ENCODE measurements around the gene CD79A. TPM values are rescaled to one million over a fixed set of nuclear protein-coding genes. Genes with fewer than 3 reads are reported as not detected.

CD79A gene
- total RNA-seq, 2 experiments from 2014 or later = 2.5 to 2.7 TPM

DNA sequence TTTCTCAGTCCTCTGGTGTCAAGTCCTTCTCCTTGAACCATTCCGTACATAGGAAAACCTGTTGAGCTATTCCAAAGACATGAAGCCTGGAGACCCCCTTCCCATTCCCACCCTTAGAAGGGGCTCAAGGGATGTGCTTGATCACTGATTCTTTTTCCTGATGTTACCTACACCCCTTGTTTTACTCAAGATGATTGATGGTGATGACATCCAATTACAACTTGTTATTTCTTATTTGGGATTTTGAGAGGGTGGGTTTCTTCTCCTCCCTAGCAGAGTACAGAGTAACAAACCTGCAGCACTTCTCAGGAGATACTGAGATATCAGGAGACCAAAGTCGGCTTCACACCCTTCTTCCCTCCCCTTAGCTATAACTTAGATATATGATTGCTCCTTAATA, 23.7 kb upstream of the CD79A start:
- Mint-ChIP-seq H3K36me3 (ENCODE audit: low read depth) (no peaks in the 10 kb centered on the region), H3K27ac (no peak overlapping the region), H3K4me3 (no peak overlapping the region), H3K4me1 (ENCODE audit: low read depth) (peaks cover 3% of the 10 kb centered on the region), H3K27me3 (ENCODE audit: low read depth) (no peaks in the 10 kb centered on the region), H3K9me3 (no peaks in the 10 kb centered on the region)
- CTCF ChIA-PET = interaction anchor here (0.6 to 1.5 kb wide), 3 partner anchors 15 to 32 kb away, joined by 3 to 5 read pairs (median 3); no protein-coding TSS in a partner anchor
- DNase-seq = no peak
- intact Hi-C loops (cut with micrococcal nuclease) = no loop called here

DNA sequence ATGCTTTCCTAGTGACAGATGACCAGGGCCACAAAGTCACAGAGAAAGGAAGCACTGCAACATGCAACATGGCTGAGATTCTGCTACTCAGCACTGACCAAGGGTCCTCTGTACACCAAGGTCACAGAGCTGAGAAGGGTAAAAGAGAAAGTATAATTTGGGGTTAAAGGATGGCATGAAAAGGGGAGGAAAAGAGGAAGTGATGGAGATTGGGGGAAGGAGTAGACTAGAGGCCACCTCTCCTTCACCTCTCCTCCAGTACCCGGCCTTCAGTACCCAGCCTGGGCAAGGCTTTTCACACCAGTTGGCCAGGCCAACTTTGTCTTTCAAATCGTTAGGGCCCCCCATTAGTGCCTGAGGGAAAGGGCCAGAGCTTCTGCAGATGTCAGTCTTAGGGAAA, 23.3 kb upstream of the CD79A start:
- Mint-ChIP-seq H3K27me3 (ENCODE audit: low read depth) (no peaks in the 10 kb centered on the region), H3K4me3 (no peak overlapping the region), H3K27ac (no peak overlapping the region), H3K36me3 (ENCODE audit: low read depth) (no peaks in the 10 kb centered on the region), H3K9me3 (no peaks in the 10 kb centered on the region), H3K4me1 (ENCODE audit: low read depth) (peaks cover 3% of the 10 kb centered on the region)
- DNase-seq = no peak
- intact Hi-C loops (cut with micrococcal nuclease) = no loop called here
- CTCF ChIA-PET = interaction anchor here (0.6 to 1.5 kb wide), 4 partner anchors 15 to 33 kb away, joined by 3 to 6 read pairs (median 4); no protein-coding TSS in a partner anchor

DNA sequence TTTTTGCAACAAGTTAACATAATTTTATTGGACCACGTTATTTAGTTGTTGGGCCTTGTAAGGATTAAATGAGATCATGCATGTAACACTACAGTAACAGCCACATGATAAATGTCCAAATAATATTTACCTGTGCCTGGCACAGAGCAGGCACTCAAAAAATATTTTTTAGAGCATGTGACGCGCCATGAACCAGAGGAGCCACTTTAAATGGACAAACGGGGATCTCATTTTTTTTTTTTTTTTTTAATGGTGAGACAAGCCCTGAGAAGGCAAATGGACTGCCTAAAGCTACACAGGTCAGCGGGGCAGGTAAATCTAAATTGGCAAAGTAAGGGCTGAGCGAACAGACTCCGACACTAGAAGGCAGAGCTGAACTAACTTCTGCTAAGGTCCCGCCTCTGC, 17.9 kb upstream of the CD79A start:
- CTCF ChIA-PET = interaction anchor here (0.6 to 3.1 kb wide), 15 partner anchors 9 to 580 kb away, joined by 3 to 12 read pairs (median 5); partner anchors contain the start of gene RABAC1
- intact Hi-C loops (cut with micrococcal nuclease) = loop anchor here (1.0 to 2.0 kb wide), 9 partner anchors 28 to 466 kb away; partner anchors contain the start of genes GSK3A and MEGF8
- peaks cover 38% of the 10 kb centered on the region for H3K36me3 Mint-ChIP-seq (ENCODE audit: low read depth)

DNA sequence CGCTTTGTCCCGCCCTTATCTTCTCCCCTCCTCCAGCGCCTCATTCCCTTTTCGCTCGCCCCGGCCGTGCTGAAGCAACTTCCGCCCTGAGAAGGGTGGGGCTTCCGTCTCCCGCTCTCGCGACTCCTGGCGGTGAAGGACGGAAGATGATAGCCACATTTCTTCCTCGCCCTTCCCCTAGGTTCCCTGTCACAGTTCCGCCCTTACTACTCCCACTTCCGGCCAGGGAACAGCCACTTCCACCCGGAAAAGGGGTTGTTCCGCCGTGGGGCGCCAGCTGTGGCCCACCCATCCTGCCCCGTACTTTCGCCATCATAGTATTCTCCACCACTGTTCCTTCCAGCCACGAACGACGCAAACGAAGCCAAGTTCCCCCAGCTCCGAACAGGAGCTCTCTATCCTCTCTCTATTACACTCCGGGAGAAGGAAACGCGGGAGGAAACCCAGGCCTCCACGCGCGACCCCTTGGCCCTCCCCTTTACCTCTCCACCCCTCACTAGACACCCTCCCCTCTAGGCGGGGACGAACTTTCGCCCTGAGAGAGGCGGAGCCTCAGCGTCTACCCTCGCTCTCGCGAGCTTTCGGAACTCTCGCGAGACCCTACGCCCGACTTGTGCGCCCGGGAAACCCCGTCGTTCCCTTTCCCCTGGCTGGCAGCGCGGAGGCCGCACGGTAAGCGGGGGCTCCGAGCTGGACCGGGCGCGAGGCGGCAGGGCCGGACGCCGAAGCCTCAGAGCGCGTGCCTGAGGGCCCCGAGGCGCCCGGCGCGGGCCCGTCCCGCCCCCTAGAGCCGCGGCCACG, 17.3 kb upstream of the CD79A start, which contains the start of gene RPS19:
Gene RPS19, plus strand, starts transcription at position 638 of the 801 bp plus-strand sequence. CDS start 520 bp downstream, outside the sequence.
- peak within 1 kb of the TSS; percentile 90 for H3K4me3 Mint-ChIP-seq
- intact Hi-C loops (cut with micrococcal nuclease) = loop anchor here (1.0 to 2.0 kb wide), 10 partner anchors 11 to 465 kb away; partner anchors contain the start of genes GSK3A and MEGF8
- peaks cover 46% of the 10 kb centered on the region for H3K4me1 Mint-ChIP-seq (ENCODE audit: low read depth)
- H3K27ac Mint-ChIP-seq = peak within 1 kb of the TSS; percentile 97
- no peaks in the 10 kb centered on the region for H3K27me3 Mint-ChIP-seq (ENCODE audit: low read depth)
- peak; percentile 99 for DNase-seq
- no peaks in the 10 kb centered on the region for H3K9me3 Mint-ChIP-seq
- H3K36me3 Mint-ChIP-seq (ENCODE audit: low read depth) = peaks cover 44% of the 10 kb centered on the region
- CTCF ChIA-PET = interaction anchor here (0.6 to 3.1 kb wide), 19 partner anchors 8 to 491 kb away, joined by 3 to 12 read pairs (median 5); partner anchors contain the start of gene RABAC1

More for the DNA sequence above, 17.9 kb upstream of the CD79A start:
- DNase-seq = no peak
- Mint-ChIP-seq H3K4me3 (peak overlapping the region; percentile 90), H3K27ac (peak overlapping the region; percentile 97), H3K27me3 (ENCODE audit: low read depth) (no peaks in the 10 kb centered on the region), H3K4me1 (ENCODE audit: low read depth) (peaks cover 40% of the 10 kb centered on the region), H3K9me3 (no peaks in the 10 kb centered on the region)

DNA sequence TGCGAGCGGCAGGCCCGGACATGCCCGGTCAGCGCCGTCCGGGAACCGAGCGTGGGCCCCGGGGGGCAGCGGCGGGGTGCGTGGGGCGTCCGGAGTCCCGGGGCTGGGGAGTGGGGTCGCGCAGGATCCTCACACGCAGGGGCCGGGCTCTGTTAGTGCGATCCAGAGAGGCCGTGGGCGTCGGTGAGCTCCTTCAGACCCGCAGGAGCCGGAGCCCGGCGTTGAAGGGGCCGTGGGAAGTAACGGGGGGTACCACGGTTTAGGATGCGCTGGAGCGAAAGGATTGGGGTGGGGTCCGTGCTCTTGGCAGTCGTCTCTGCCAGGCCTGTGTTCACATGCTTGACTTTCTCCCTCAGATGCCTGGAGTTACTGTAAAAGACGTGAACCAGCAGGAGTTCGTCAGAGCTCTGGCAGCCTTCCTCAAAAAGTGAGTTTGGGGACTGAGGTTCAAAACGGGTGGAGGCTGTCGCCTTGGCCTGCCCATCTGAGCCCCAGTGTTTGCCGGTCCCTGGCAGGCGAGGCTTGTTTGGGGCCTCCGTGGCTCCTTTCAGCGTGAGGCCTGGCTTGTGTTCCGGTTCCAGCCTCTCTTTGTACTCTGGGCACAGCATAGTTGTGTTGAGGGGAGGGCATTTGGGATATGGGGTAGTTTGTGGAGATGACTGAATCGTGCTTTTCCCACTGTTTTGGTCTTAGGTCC, 16.5 kb upstream of the CD79A start:
- Mint-ChIP-seq H3K4me1 (ENCODE audit: low read depth) (peaks cover 50% of the 10 kb centered on the region), H3K9me3 (no peaks in the 10 kb centered on the region), H3K36me3 (ENCODE audit: low read depth) (peaks cover 48% of the 10 kb centered on the region), H3K4me3 (peak overlapping the region; percentile 90), H3K27me3 (ENCODE audit: low read depth) (no peaks in the 10 kb centered on the region), H3K27ac (peak overlapping the region; percentile 97)
- intact Hi-C loops (cut with micrococcal nuclease) = loop anchor here (1.0 kb wide), 1 partner anchor 11 kb away; no protein-coding TSS in a partner anchor
- peak; percentile 32 for DNase-seq
- CTCF ChIA-PET = interaction anchor here (0.6 to 3.1 kb wide), 12 partner anchors 7 to 491 kb away, joined by 3 to 12 read pairs (median 6); partner anchors contain the start of gene RABAC1

DNA sequence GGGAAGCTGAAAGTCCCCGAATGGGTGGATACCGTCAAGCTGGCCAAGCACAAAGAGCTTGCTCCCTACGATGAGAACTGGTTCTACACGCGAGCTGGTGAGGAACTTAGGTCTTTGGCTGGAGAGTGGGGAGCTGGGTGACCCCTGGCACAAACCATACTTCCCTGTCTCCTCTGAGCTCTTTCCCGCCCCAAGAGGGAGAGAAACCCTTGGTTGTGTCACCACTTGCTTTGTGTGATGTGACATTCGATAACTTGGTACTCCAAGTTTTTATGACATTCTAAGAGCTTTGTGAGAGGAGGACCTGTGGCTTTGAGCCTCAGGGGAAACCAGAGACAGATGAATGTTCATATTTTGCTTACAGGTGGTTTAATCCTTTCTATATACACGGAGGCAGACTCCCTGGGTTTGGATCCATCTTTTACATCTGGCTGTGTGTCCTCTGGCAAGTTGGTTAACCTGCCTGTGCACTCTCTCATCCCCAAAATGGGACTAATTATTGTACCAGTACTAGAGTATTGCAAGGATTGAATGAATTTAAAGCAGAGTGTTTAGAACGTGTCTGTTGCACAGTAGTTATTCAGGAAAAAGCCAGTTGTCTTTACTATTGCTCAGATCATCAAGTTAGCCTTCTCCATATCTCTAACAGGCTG, 15.8 kb upstream of the CD79A start:
- Mint-ChIP-seq H3K4me1 (ENCODE audit: low read depth) (peaks cover 54% of the 10 kb centered on the region), H3K27me3 (ENCODE audit: low read depth) (no peaks in the 10 kb centered on the region), H3K27ac (peak overlapping the region; percentile 97), H3K36me3 (ENCODE audit: low read depth) (peaks cover 53% of the 10 kb centered on the region), H3K9me3 (no peaks in the 10 kb centered on the region), H3K4me3 (peak overlapping the region; percentile 90)
- intact Hi-C loops (cut with micrococcal nuclease) = no loop called here
- DNase-seq = no peak
- CTCF ChIA-PET = interaction anchor here (0.8 to 3.1 kb wide), 5 partner anchors 10 to 98 kb away, joined by 4 to 12 read pairs (median 10); partner anchors contain the start of gene RABAC1

DNA sequence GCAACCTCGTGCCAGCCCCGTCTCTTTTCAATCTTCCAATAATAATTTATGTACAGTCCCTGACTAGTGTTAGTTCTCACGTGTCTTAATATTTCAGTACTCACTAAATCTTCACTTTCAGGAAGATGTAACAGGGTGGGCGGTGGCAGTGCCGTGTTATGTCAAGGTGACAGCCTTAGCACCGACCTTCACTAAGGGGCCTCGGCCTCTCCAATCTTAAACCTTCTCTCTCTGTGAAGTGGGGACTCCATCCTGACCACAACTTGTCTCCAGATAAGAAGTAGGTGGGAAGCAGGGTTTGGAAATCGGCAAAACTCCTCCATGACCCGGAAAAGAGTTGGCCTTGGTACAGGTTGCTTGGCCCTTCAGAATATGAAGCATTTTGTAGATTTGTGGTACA, 15.2 kb upstream of the CD79A start:
- H3K4me3 Mint-ChIP-seq = peak overlapping the region; percentile 90
- intact Hi-C loops (cut with micrococcal nuclease) = no loop called here
- peaks cover 60% of the 10 kb centered on the region for H3K4me1 Mint-ChIP-seq (ENCODE audit: low read depth)
- no peak for DNase-seq
- CTCF ChIA-PET = interaction anchor here (1.5 to 2.0 kb wide), 2 partner anchors 11 to 91 kb away, joined by 6 read pairs; no protein-coding TSS in a partner anchor
- H3K36me3 Mint-ChIP-seq (ENCODE audit: low read depth) = peaks cover 57% of the 10 kb centered on the region
- H3K27me3 Mint-ChIP-seq (ENCODE audit: low read depth) = no peaks in the 10 kb centered on the region
- no peaks in the 10 kb centered on the region for H3K9me3 Mint-ChIP-seq
- H3K27ac Mint-ChIP-seq = peak overlapping the region; percentile 97

DNA sequence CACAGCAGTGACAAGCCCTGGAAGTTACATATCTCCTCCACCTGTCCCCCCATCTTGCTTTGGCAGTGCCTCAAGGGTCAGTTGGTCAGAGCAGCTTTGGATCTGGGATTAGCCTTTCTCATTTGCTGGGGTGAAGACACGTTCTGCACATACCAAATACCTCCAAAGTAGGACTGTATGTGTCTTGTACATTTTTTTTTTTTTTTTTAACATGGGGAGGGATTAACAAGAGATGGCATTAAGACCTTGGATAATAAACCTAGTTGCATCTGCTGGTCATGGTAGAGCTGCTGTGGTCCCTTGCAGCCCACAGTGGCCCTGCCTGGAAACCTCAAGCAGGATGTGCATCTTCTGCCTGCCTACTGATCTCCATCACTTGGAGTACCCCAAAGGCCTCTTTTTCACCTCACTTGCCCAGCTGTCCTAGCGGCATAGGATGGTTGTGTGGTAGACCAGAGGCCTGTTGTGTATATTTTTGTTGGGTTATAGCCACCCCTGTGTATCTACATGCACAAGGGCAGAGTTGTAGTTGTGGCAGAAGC, 14.6 kb upstream of the CD79A start:
- Mint-ChIP-seq H3K27me3 (ENCODE audit: low read depth) (no peaks in the 10 kb centered on the region), H3K4me1 (ENCODE audit: low read depth) (peaks cover 63% of the 10 kb centered on the region), H3K4me3 (peak overlapping the region; percentile 90), H3K9me3 (no peaks in the 10 kb centered on the region), H3K27ac (peak overlapping the region; percentile 97), H3K36me3 (ENCODE audit: low read depth) (peaks cover 59% of the 10 kb centered on the region)
- intact Hi-C loops (cut with micrococcal nuclease) = no loop called here
- no peak for DNase-seq
- CTCF ChIA-PET = interaction anchor here (1.5 to 2.0 kb wide), 2 partner anchors 11 to 90 kb away, joined by 6 read pairs; no protein-coding TSS in a partner anchor

DNA sequence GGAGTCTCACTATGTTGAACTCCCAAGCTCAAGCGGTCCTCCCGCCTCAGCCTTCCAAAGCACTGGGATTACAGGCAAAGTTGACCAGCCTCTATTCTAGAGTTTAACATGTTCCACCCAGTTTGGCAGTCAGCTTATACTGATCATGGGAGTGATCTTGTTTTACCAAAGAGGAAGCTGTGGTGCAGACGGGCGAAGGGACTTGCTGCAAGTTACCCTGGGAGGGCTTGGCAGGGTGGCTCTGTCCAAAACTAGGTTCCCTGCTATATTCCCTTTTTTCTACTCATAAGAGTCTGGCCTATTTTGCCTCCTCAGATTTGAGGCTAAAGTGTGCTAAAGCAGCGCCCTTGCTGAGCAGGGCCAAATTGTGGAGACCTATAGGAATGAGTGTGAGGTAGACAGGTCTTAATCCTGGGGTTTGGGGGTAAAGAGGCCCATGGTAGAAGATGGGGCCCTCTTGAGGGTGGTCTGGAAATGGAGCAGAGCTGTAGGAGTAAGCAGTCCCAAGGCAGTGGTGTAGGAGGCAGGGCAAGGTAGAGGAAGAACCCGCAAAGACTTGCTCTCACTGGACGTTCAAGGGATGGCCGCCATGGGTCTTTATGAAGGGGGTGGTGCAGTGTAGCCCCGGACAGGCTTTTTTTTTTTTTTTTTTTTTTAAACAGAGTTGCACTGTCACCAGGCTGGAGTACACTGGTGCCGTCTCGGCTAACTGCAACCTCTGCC, 13.7 kb upstream of the CD79A start:
- DNase-seq = no peak
- H3K27me3 Mint-ChIP-seq (ENCODE audit: low read depth) = no peaks in the 10 kb centered on the region
- H3K9me3 Mint-ChIP-seq = no peaks in the 10 kb centered on the region
- H3K4me1 Mint-ChIP-seq (ENCODE audit: low read depth) = peaks cover 68% of the 10 kb centered on the region
- H3K27ac Mint-ChIP-seq = peak overlapping the region; percentile 97
- peak overlapping the region; percentile 90 for H3K4me3 Mint-ChIP-seq
- CTCF ChIA-PET = interaction anchor here (0.8 to 2.0 kb wide), 4 partner anchors 10 to 89 kb away, joined by 3 to 6 read pairs (median 4); no protein-coding TSS in a partner anchor
- peaks cover 67% of the 10 kb centered on the region for H3K36me3 Mint-ChIP-seq (ENCODE audit: low read depth)
- intact Hi-C loops (cut with micrococcal nuclease) = no loop called here

DNA sequence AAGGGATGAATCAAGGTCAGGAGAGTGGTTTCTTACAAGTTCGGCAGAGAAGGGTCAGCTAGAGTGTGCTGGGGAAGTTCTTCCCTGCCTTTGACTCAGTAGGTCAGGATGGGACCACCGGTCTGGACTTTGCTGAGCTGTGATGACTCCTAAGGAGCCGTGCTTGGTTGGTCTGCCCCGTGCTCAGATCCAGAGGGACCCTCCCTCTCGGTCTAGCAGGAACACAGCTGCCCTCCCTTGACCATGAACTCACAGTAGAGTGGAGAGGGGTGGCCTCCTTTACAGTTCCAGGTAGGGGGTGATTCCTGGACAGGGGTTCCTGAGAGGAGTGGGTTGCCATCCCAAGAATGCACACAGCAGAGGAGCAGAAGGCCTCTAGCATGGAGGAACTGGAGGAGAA, 12.7 kb upstream of the CD79A start:
- intact Hi-C loops (cut with micrococcal nuclease) = no loop called here
- peak overlapping the region; percentile 54 for H3K4me3 Mint-ChIP-seq
- DNase-seq = no peak
- CTCF ChIA-PET = interaction anchor here (0.8 to 1.7 kb wide), 4 partner anchors 9 to 88 kb away, joined by 3 to 5 read pairs (median 4); no protein-coding TSS in a partner anchor
- peak overlapping the region; percentile 97 for H3K27ac Mint-ChIP-seq
- H3K27me3 Mint-ChIP-seq (ENCODE audit: low read depth) = no peaks in the 10 kb centered on the region
- no peaks in the 10 kb centered on the region for H3K9me3 Mint-ChIP-seq
- H3K4me1 Mint-ChIP-seq (ENCODE audit: low read depth) = peaks cover 74% of the 10 kb centered on the region
- peaks cover 76% of the 10 kb centered on the region for H3K36me3 Mint-ChIP-seq (ENCODE audit: low read depth)

DNA sequence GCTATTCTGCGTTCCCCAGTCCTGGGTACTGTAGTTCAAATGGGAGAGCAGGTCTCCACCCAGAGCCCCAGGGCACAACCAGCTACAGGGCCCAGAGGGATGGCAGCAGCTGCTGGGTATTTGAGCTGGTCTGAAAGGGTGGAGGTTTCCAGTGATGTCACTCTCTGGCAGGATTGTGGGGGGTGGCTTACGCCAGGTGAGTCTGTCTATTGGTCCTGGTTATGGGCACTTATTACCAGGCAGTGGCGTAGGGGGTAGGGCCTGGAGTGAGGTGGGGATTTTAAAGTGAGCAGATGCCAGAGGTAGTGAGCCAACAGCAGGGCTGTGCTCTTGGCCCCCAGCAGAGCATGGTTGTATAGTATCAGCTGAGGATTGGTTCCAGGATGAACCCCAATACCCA, 10.8 kb upstream of the CD79A start:
- CTCF ChIA-PET = interaction anchor here (1.1 kb wide), 1 partner anchor 20 kb away, joined by 6 read pairs; no protein-coding TSS in a partner anchor
- intact Hi-C loops (cut with micrococcal nuclease) = no loop called here
- H3K4me3 Mint-ChIP-seq = peak overlapping the region; percentile 9
- H3K27me3 Mint-ChIP-seq (ENCODE audit: low read depth) = no peaks in the 10 kb centered on the region
- no peak for DNase-seq
- peak overlapping the region; percentile 96 for H3K27ac Mint-ChIP-seq
- no peaks in the 10 kb centered on the region for H3K9me3 Mint-ChIP-seq
- H3K4me1 Mint-ChIP-seq (ENCODE audit: low read depth) = peaks cover 87% of the 10 kb centered on the region
- peaks cover 80% of the 10 kb centered on the region for H3K36me3 Mint-ChIP-seq (ENCODE audit: low read depth)

Measured in activated naive CD4-positive, alpha-beta T cell treated with anti-CD3 and anti-CD28 coated beads for 36 hours (primary cell).